H1 (cell line): Measurements from ENCODE around the gene VTN. TPM values are rescaled to one million over a fixed set of nuclear protein-coding genes. Genes with fewer than 3 reads are reported as not detected.
A peak's percentile ranks its signal among the peaks of the same experiment; 100 is the strongest.

ENCODE experiments used
- CTCF ChIA-PET: fragments of 300-600 bp; sonication (Branson Sonifier 250); formaldehyde crosslinking; loops from one replicate; lab custom pipeline; 2021; ENCODE audit not compliant: partially characterized antibody; lab: Charles Lee
- POLR2A ChIA-PET: fragments of 300-600 bp; sonication (Branson Sonifier 250); formaldehyde crosslinking; loops from one replicate; lab custom pipeline; 2021; ENCODE audit warnings: inconsistent platforms; ENCODE audit not compliant: partially characterized antibody; lab: Charles Lee
- DNase-seq, 2 experiments: peaks; one replicate each; pipeline versions ENCODE4 v3.0.0 to v3.0.0-alpha.2; 2010 to 2022; ENCODE audit warnings: low spot score in 2 of 2, low read depth in 1 of 2, mixed read lengths in 1 of 2
- FAIRE-seq: peaks from 2 replicates; lab custom pipeline; 2011; peaks lifted over from hg19 to GRCh38; lab: Jason Lieb, UNC
- H2AFZ ChIP-seq: 2 replicates; pipeline ENCODE4 v1.8.1; 2012; ENCODE audit warnings: low read length, inconsistent platforms
- H2AK5ac ChIP-seq: 2 replicates; pipeline ENCODE4 v1.6.1; 2013; ENCODE audit warnings: low read depth, low read length
- H2BK120ac ChIP-seq: replicated peaks from 2 replicates; pipeline ENCODE3; 2013; ENCODE audit warnings: low read depth, low read length, inconsistent platforms
- H2BK12ac ChIP-seq: 2 replicates; pipeline ENCODE4 v1.6.1; 2013; ENCODE audit warnings: low read depth, low read length
- H2BK15ac ChIP-seq: 2 replicates; pipeline ENCODE4 v1.6.1; 2013; ENCODE audit warnings: low read length
- H2BK20ac ChIP-seq: 2 replicates; pipeline ENCODE4 v1.6.1; 2013; ENCODE audit warnings: low read length
- H2BK5ac ChIP-seq: 2 replicates; pipeline ENCODE4 v1.6.1; 2013; ENCODE audit warnings: low read depth, low read length
- H3K14ac ChIP-seq: 2 replicates; pipeline ENCODE4 v1.6.1; 2013; ENCODE audit warnings: inconsistent platforms; ENCODE audit not compliant: insufficient read length
- H3K18ac ChIP-seq: 2 replicates; pipeline ENCODE4 v1.6.1; 2013; ENCODE audit warnings: low read length; ENCODE audit errors: extremely low read depth
- H3K23ac ChIP-seq: 2 replicates; pipeline ENCODE4 v1.6.1; 2013; ENCODE audit warnings: inconsistent platforms; ENCODE audit not compliant: insufficient read length
- H3K23me2 ChIP-seq: 2 replicates; pipeline ENCODE4 v1.6.1; 2013; ENCODE audit warnings: low read depth, low read length
- H3K27ac ChIP-seq: 2 replicates; pipeline ENCODE4 v1.6.1; 2011; ENCODE audit warnings: low read depth, low read length, inconsistent platforms
- H3K27me3 ChIP-seq, 4 experiments: replicated peaks in 1 of 4; 1 replicate in 1 of 4; 2 replicates in 3 of 4; pipeline versions ENCODE4 v1.6.1 to v1.8.1; 2011 to 2013; ENCODE audit warnings: low read length in 3 of 4, mild to moderate bottlenecking in 3 of 4, inconsistent platforms in 2 of 4, mixed read lengths in 2 of 4, moderate library complexity in 1 of 4; ENCODE audit not compliant: control insufficient read depth in 3 of 4, insufficient read depth in 3 of 4; ENCODE audit errors: extremely low read depth in 1 of 4
- H3K36me3 ChIP-seq, 4 experiments: 2 replicates each; pipeline versions ENCODE4 v1.6.1 to v1.8.1; 2011 to 2013; ENCODE audit warnings: mild to moderate bottlenecking in 4 of 4, low read length in 3 of 4, moderate library complexity in 2 of 4, control low read depth in 1 of 4, inconsistent platforms in 1 of 4; ENCODE audit not compliant: insufficient read depth in 4 of 4, control insufficient read depth in 2 of 4
- H3K4ac ChIP-seq: replicated peaks from 2 replicates; pipeline ENCODE3; 2013; ENCODE audit warnings: low read length, low read depth, mixed read lengths, inconsistent platforms; ENCODE audit not compliant: insufficient read length
- H3K4me1 ChIP-seq, 4 experiments: replicated peaks in 1 of 4; 1 replicate in 1 of 4; 2 replicates in 3 of 4; pipeline versions ENCODE4 v1.6.1 to v1.8.1; 2011 to 2013; ENCODE audit warnings: low read length in 3 of 4, inconsistent platforms in 2 of 4, mixed read lengths in 1 of 4; ENCODE audit not compliant: insufficient read depth in 4 of 4, control insufficient read depth in 3 of 4
- H3K4me2 ChIP-seq, 2 experiments: 2 replicates each; pipeline versions ENCODE4 v1.6.1 to v1.8.1; 2011 to 2013; ENCODE audit warnings: low read depth in 2 of 2, low read length in 2 of 2, control low read depth in 1 of 2, inconsistent platforms in 1 of 2, mild to moderate bottlenecking in 1 of 2; ENCODE audit not compliant: insufficient read depth in 1 of 2
- H3K4me3 ChIP-seq, 4 experiments: fragments of 200-600, 300-600 bp in 1 of 4; sonication (generic), shearing (Covaris generic), sonication (Bioruptor Twin) in 1 of 4; 2 replicates each; pipeline versions ENCODE4 v1.5.1 to v1.8.1; 2011 to 2016; ENCODE audit warnings: low read length in 4 of 4, low read depth in 3 of 4, control low read depth in 2 of 4, inconsistent platforms in 2 of 4, mild to moderate bottlenecking in 2 of 4, mixed read lengths in 1 of 4, moderate library complexity in 1 of 4; ENCODE audit not compliant: insufficient read depth in 2 of 4; ENCODE audit errors: extremely low read depth in 1 of 4
- H3K56ac ChIP-seq: replicated peaks from 2 replicates; pipeline ENCODE3; 2013; ENCODE audit warnings: low read depth, mild to moderate bottlenecking, mixed read lengths, low read length, inconsistent platforms; ENCODE audit not compliant: insufficient read length
- H3K79me1 ChIP-seq: 2 replicates; pipeline ENCODE4 v1.6.1; 2013; ENCODE audit warnings: low read depth, low read length, control low read depth
- H3K79me2 ChIP-seq, 2 experiments: 2 replicates each; pipeline versions ENCODE4 v1.6.1 to v1.8.1; 2012 to 2013; ENCODE audit warnings: low read length in 2 of 2, mild to moderate bottlenecking in 2 of 2, inconsistent platforms in 1 of 2; ENCODE audit not compliant: insufficient read depth in 2 of 2, control insufficient read depth in 1 of 2
- H3K9ac ChIP-seq, 4 experiments: replicated peaks in 1 of 4; 1 replicate in 1 of 4; 2 replicates in 3 of 4; pipeline versions ENCODE4 v1.6.1 to v1.8.1; 2011 to 2013; ENCODE audit warnings: low read depth in 3 of 4, low read length in 3 of 4, control low read depth in 2 of 4, mild to moderate bottlenecking in 2 of 4, moderate library complexity in 2 of 4, inconsistent platforms in 1 of 4; ENCODE audit errors: extremely low read depth in 1 of 4
- H3K9me3 ChIP-seq, 2 experiments: 2 replicates each; pipeline versions ENCODE4 v1.6.1 to v1.8.1; 2012 to 2013; ENCODE audit warnings: mild to moderate bottlenecking in 2 of 2, moderate library complexity in 2 of 2, control low read depth in 1 of 2, inconsistent platforms in 1 of 2, low read depth in 1 of 2, low read length in 1 of 2, mixed read lengths in 1 of 2; ENCODE audit not compliant: insufficient read depth in 2 of 2
- H4K20me1 ChIP-seq, 2 experiments: replicated peaks in 1 of 2; 2 replicates each; pipeline versions ENCODE3 to v1.8.1; 2011 to 2013; ENCODE audit warnings: inconsistent platforms in 2 of 2, low read length in 2 of 2, mild to moderate bottlenecking in 1 of 2; ENCODE audit not compliant: insufficient read depth in 2 of 2, control insufficient read depth in 1 of 2
- H4K5ac ChIP-seq: 2 replicates; pipeline ENCODE4 v1.6.1; 2013; ENCODE audit warnings: low read length, low read depth, mixed read lengths, inconsistent platforms; ENCODE audit not compliant: insufficient read length
- H4K8ac ChIP-seq: 2 replicates; pipeline ENCODE4 v1.8.0; 2013; ENCODE audit warnings: mild to moderate bottlenecking, moderate library complexity, low read length, inconsistent platforms; ENCODE audit not compliant: insufficient read depth; ENCODE audit errors: extremely low read depth
- H4K91ac ChIP-seq: replicated peaks from 2 replicates; pipeline ENCODE3; 2013; ENCODE audit warnings: low read length, mixed read lengths, inconsistent platforms; ENCODE audit not compliant: insufficient read length
- EGR1 ChIP-seq: IDR thresholded peaks from 2 replicates; pipeline ENCODE4 v1.6.1; 2011; ENCODE audit warnings: low read depth, low read length, borderline replicate concordance
- POLR2A ChIP-seq, 2 experiments: IDR thresholded peaks; 1 replicate in 1 of 2; 2 replicates in 1 of 2; pipeline ENCODE4 v1.6.1; 2011; ENCODE audit warnings: low read depth in 2 of 2, low read length in 2 of 2, mild to moderate bottlenecking in 2 of 2; ENCODE audit errors: control extremely low read depth in 1 of 2
- WGBS, 2 experiments: shearing (Covaris generic) in 1 of 2; methylation state at CpG; one replicate each; pipeline versions ENCODE4 v1.1.6 to v1.1.7; 2013 to 2015; ENCODE audit warnings: low lambda C conversion rate in 2 of 2, mixed read lengths in 2 of 2, inconsistent platforms in 1 of 2, low coverage in 1 of 2, missing lambda C conversion rate in 1 of 2; ENCODE audit not compliant: insufficient replicate concordance in 2 of 2, insufficient coverage in 1 of 2, insufficient read length in 1 of 2; ENCODE audit errors: extremely low coverage in 1 of 2, missing lambda C conversion rate in 1 of 2; 5-methylcytosine and 5-hydroxymethylcytosine counted together
- polyA plus RNA-seq, 7 experiments: library from polyadenylated mRNA; depleted of rRNA in 3 of 7; stranded (reverse) in 5 of 7; unstranded in 2 of 7; fragments of >200 nt in 5 of 7; fragments of 200-250 nt in 2 of 7; gene quantifications; 1 replicate in 5 of 7; 2 replicates in 1 of 7; 4 replicates in 1 of 7; pipeline versions ENCODE4 v1.2.1 to v1.2.3, GENCODE V29; 2011 to 2013; ENCODE audit warnings: missing spikeins in 2 of 7, mixed read lengths in 2 of 7
- total RNA-seq: library from RNA; stranded (reverse); fragmentation: NEBNext Ultra II Directional; extraction: Animal tissue kit (Norgen Biotek cat#: 25700); gene quantifications from 2 replicates; pipeline ENCODE4 v1.2.1, GENCODE V29; 2021

VTN gene
- total and polyA plus RNA-seq, 2 of the 8 experiments (the other 6 are each of a cell fraction or from before 2014, with no cell fraction given): 0.18 TPM; not detected in 1

DNA sequence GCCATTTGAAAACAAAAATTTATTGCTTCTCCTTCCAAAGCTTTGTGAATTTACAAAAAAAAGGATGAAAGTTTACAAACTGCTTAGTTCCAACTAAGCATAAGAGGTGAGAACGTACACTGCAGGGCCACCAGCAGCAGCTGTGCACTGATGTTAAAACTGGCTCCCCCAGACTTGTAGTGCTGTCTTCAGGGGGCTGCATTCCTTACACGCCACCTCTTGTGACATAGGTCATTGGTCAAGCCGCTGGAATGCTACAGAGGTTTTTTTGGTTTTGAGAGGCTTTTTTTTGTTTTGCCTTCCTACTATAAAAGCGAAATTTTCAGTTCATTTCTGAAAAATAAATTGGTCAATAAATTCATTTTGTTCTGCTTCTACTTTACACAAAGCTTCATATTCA, 41.8 kb downstream of the VTN start:
- CTCF ChIA-PET: interaction anchor here (1.3 kb wide), 1 partner anchor 38 kb away, joined by 3 read pairs; no protein-coding TSS in a partner anchor
- H4K5ac ChIP-seq: no peak overlapping the region
- H3K36me3 ChIP-seq: peaks cover 10 to 41% (median 32%) of the 10 kb centered on the region in 4 experiments
- H3K27ac ChIP-seq: no peak overlapping the region
- no peak for DNase-seq
- no peak overlapping the region for H2BK120ac ChIP-seq
- H3K18ac ChIP-seq: no peak overlapping the region
- no peak overlapping the region for H3K4me2 ChIP-seq
- no peak overlapping the region for H2BK12ac ChIP-seq
- H3K4me3 ChIP-seq: no peak overlapping the region
- no peak for FAIRE-seq
- POLR2A ChIA-PET: interaction anchor here (1.0 to 1.9 kb wide), 3 partner anchors 9 to 76 kb away, joined by 3 to 11 read pairs (median 5); partner anchors contain the start of gene TMEM97
- H2BK5ac ChIP-seq: no peak overlapping the region
- H3K23ac ChIP-seq: no peak overlapping the region
- no peak overlapping the region for H2AFZ ChIP-seq
- WGBS, 2 experiments: 92% methylated on average over 4 of the region's 4 CpGs; no CpG with 5 or more reads in 1 of the 2 experiments
- no peak for TF ChIP-seq EGR1
- peak; percentile 0 to 4; a peak in 1 of 3 replicates for TF ChIP-seq POLR2A (IDR thresholded peaks at IDR 0.05; ENCODE audit: control extremely low read depth in 1 of 2, low read depth in 2 of 2, low read length in 2 of 2)
- H3K9me3 ChIP-seq: no peaks in the 10 kb centered on the region
- H3K79me1 ChIP-seq: 0 out of 2 replicates have a peak, but pooled peaks cover 5% of the 10 kb centered on the region
- H4K20me1 ChIP-seq: peaks cover 10 to 15% of the 10 kb centered on the region in 2 experiments
- no peaks in the 10 kb centered on the region for H3K23me2 ChIP-seq
- no peak overlapping the region for H3K4ac ChIP-seq
- no peak overlapping the region for H2BK15ac ChIP-seq
- H2BK20ac ChIP-seq: no peak overlapping the region
- no peak overlapping the region for H3K9ac ChIP-seq
- no peak overlapping the region for H3K56ac ChIP-seq
- no peak overlapping the region for H3K14ac ChIP-seq
- peaks cover 0 to 3% (median 0%) of the 10 kb centered on the region in 4 experiments; a peak in 1 of 7 replicates for H3K4me1 ChIP-seq
- H3K27me3 ChIP-seq: no peaks in the 10 kb centered on the region
- H4K91ac ChIP-seq: no peak overlapping the region
- H3K79me2 ChIP-seq: peaks cover 7 to 35% of the 10 kb centered on the region in 2 experiments; a peak in 3 of 4 replicates
- H4K8ac ChIP-seq: no peak overlapping the region
- H2AK5ac ChIP-seq: no peak overlapping the region
